Kidney epithelial cell (primary cell): ENCODE results near the gene TOMM70. TPM values are rescaled to one million over a fixed set of nuclear protein-coding genes. Genes with fewer than 3 reads are reported as not detected.

Experiments used
- DNase-seq: peaks from one replicate; pipeline ENCODE4 v3.0.0-alpha.2; 2010; ENCODE audit warnings: low read depth
- H3K27me3 ChIP-seq: 2 replicates; pipeline ENCODE4 v1.6.0; 2011; ENCODE audit warnings: low read length; ENCODE audit not compliant: control insufficient read depth, insufficient read depth
- H3K36me3 ChIP-seq: 2 replicates; pipeline ENCODE4 v1.5.1; 2011; ENCODE audit warnings: low read length; ENCODE audit not compliant: control insufficient read depth, insufficient read depth
- H3K4me3 ChIP-seq: 2 replicates; pipeline ENCODE4 v1.5.1; 2011; ENCODE audit warnings: low read depth, mild to moderate bottlenecking, control low read depth, low read length
- total RNA-seq: library from RNA; depleted of rRNA; stranded (reverse); fragments of >200 nt; gene quantifications from 2 replicates; pipeline ENCODE4 v1.2.3, GENCODE V29; 2015
- TF ChIP-seq, protein P1 (sequence below): IDR thresholded peaks from 2 replicates; pipeline ENCODE4 v1.5.1; 2011; ENCODE audit warnings: mild to moderate bottlenecking, moderate library complexity, low read length, control low read depth, inconsistent platforms; ENCODE audit not compliant: insufficient read depth, poor library complexity, severe bottlenecking

Gene TOMM70
- total RNA-seq, 1 donor from 2014 or later = 39.1 TPM

DNA sequence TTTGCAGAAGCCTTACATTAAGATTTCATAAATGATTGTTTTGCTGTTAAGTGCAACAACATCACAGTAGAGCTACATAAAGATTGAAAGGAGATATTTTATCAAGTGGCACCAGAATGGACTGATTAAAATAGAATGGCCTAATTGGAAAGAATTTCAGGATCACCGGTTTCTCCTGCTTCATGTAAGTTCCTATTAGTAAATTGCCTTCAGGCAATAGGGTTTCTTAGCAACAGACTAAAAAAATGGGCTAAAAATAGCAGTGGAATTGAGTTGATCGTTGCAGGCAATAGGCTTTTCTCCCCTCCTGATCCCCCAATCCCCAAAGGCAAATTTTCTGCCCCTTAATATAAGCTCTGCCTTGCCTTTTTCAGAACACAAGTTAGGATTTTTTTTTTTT is 1.4 kb upstream of the TOMM70 start:
- no peak for DNase-seq
- no peaks in the 10 kb centered on the region for H3K27me3 ChIP-seq

DNA sequence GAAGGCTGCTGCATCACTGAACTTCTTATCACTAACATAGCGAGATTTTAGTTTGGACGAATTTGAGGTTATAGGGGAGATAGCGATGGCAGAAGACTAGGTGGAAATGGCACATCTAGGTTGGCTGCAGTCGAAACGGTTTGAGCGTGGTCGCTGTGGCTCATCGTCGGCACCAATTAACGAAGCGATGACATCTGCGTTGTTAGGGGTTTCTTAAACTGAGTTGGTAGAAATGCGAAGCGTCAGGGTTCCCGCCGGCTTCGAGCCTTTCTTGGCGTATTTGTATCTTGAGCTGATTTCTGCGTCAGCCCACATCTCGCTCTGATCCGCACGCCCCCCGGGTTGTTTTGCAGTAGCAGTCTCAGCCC is 769 bp upstream of the TOMM70 start:
- H3K4me3 ChIP-seq = peak overlapping the region; percentile 85
- no peaks in the 10 kb centered on the region for H3K27me3 ChIP-seq
- no peaks in the 10 kb centered on the region for H3K36me3 ChIP-seq
- no peak for DNase-seq
- TF ChIP-seq, protein P1, sequence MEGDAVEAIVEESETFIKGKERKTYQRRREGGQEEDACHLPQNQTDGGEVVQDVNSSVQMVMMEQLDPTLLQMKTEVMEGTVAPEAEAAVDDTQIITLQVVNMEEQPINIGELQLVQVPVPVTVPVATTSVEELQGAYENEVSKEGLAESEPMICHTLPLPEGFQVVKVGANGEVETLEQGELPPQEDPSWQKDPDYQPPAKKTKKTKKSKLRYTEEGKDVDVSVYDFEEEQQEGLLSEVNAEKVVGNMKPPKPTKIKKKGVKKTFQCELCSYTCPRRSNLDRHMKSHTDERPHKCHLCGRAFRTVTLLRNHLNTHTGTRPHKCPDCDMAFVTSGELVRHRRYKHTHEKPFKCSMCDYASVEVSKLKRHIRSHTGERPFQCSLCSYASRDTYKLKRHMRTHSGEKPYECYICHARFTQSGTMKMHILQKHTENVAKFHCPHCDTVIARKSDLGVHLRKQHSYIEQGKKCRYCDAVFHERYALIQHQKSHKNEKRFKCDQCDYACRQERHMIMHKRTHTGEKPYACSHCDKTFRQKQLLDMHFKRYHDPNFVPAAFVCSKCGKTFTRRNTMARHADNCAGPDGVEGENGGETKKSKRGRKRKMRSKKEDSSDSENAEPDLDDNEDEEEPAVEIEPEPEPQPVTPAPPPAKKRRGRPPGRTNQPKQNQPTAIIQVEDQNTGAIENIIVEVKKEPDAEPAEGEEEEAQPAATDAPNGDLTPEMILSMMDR = no peak

More for the DNA sequence above, 1.4 kb upstream of the TOMM70 start:
- H3K4me3 ChIP-seq = peak overlapping the region; percentile 85
- no peaks in the 10 kb centered on the region for H3K36me3 ChIP-seq
- TF ChIP-seq, protein P1 = no peak

DNA sequence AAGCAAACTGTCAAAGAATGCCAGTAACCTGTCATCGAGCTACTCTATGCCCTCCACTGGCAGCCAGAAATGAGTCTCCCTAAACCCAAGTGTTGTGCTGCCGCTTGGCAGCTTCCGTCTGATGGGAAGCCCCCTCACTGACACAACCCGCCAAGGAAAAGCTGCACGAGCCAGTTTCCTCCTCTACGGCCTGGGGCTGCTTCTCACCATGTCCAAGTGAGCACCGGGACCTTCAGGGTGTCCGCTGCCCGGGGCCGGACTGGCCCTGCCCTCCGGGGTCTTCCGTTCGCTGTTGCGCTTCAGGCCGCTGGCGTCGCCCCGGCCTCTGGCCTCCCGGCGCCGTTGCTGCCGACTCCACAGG is 490 bp downstream of the TOMM70 start:
- no peak for DNase-seq
- Histone ChIP-seq H3K27me3 (no peaks in the 10 kb centered on the region), H3K36me3 (no peaks in the 10 kb centered on the region), H3K4me3 (peak overlapping the region; percentile 85)
- TF ChIP-seq, protein P1 = no peak

DNA sequence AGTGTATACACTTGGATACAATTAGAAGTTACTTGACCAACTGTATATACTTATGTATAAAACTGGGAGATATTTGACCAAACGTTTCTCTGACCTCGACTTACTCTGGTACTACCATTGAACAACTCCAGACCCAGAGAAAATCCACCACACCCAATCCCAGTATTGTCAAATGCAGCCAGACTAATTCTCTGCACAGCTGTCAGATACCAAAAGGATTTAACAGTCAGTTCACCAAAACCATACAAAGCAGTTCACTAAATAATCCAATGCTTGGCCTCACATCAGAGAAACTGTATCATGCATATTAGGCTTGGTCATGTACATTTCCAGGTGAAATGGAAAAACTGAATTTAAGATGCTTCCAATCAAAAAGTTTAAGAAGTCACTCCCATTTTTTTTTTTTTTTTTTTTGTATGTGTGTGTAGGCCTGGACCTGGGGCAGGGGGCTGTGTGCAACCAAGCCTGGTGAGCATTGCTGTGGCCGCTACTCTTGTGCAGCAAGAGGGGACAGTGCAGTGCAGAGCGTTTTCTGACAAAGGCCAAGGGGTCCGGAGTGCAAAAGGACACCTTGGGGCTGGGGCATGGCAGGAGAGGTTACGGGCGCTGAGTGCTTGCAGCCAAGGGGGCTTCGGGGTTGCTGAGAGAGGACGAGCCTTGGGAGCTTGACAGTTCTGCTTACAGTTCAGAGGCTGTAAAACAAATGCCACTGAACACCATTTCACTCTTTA is 1.4 kb downstream of the TOMM70 start:
- Histone ChIP-seq H3K4me3 (peak overlapping the region; percentile 85), H3K36me3 (no peaks in the 10 kb centered on the region), H3K27me3 (no peaks in the 10 kb centered on the region)
- TF ChIP-seq, protein P1 = no peak
- DNase-seq = no peak

DNA sequence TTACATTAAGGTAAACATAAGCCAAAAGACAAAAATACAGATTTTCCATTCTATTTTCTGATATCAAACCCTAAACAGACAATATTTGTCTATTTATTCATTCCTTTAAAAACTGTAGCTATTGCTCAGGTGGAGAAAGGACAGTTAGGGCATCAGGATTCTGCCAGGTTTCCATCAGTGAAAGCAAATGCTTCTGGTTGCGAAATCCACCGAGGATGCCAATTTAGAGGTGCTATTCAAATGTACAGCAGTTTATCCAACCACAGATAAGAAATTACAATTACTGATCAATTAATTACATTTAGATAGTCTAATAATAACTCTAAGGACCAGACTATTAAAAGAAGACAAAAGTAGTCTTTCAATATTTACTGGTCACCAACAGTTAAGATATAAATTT is 3.9 kb downstream of the TOMM70 start:
- Histone ChIP-seq H3K4me3 (no peak overlapping the region), H3K36me3 (no peaks in the 10 kb centered on the region), H3K27me3 (no peaks in the 10 kb centered on the region)
- TF ChIP-seq, protein P1 = no peak
- no peak for DNase-seq

DNA sequence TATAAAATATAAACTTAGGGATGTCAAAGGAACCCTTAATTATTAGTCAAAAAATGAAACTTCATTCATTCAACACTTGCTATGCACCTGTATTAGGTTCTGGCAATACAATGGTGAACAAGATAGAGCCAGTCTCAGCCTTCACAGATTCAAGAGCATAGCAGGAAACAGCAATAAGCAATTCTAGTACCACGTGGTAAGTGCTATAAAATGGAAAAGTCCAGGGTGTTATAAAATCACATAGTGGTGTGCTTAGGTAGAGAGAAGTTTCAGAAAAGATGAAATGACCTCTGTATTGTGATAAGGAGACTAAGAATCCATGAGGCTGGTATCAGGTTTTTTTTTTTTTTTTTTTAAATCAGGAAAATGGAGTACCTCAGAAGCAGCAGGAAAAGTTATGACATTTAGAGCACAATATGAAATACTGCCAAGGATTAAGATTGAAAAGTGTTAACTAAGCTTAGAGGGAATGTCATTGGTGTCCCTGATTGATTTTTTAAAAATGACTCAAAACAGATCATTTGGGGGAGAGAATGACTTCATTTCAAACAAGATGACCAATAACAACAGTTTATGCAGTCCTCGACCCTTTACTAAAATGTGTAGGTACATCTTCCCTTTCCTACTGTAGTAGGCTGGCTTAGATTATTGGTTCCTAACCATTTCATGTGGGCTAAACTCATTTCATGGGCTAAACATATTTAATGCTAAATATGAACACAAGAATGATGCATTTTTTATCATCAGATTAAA is 5.0 kb downstream of the TOMM70 start:
- Histone ChIP-seq H3K36me3 (no peaks in the 10 kb centered on the region), H3K4me3 (no peak overlapping the region), H3K27me3 (no peaks in the 10 kb centered on the region)
- TF ChIP-seq, protein P1 = no peak
- no peak for DNase-seq
